Measurements from ENCODE around the gene AGXT.

Gene AGXT

GRCh38 chr2:240875228-240876034 is 6.8 kb downstream of the AGXT start:
- H3K27me3 ChIP-seq (ENCODE audit: control insufficient read depth, insufficient read depth, low read length): no peaks in the 10 kb centered on the region
- H3K36me3 ChIP-seq (ENCODE audit: control insufficient read depth, insufficient read depth, low read length): no peaks in the 10 kb centered on the region
- peaks cover 4% of the 10 kb centered on the region for H3K4me1 ChIP-seq (ENCODE audit: control insufficient read depth, insufficient read depth, low read length)
- H3K9ac ChIP-seq (ENCODE audit: low read length): no peak overlapping the region
- H3K9me3 ChIP-seq (ENCODE audit: control insufficient read depth, low read length): no peaks in the 10 kb centered on the region
- H3K4me3 ChIP-seq (ENCODE audit: low read length): no peak overlapping the region

- H3K9me3 ChIP-seq (ENCODE audit: control insufficient read depth, low read length): no peaks in the 10 kb centered on the region
- peaks cover 4% of the 10 kb centered on the region for H3K4me1 ChIP-seq (ENCODE audit: control insufficient read depth, insufficient read depth, low read length)
- H3K36me3 ChIP-seq (ENCODE audit: control insufficient read depth, insufficient read depth, low read length): no peaks in the 10 kb centered on the region
- H3K9ac ChIP-seq (ENCODE audit: low read length): no peak overlapping the region
- H3K4me3 ChIP-seq (ENCODE audit: low read length): no peak overlapping the region
- H3K27me3 ChIP-seq (ENCODE audit: control insufficient read depth, insufficient read depth, low read length): no peaks in the 10 kb centered on the region
These were observed 7.4 kb downstream of the AGXT start for GRCh38 chr2:240876035-240876474.

GRCh38 chr2:240876475-240877251 is 8.0 kb downstream of the AGXT start:
- Histone ChIP-seq H3K4me3 (ENCODE audit: low read length) (no peak overlapping the region), H3K36me3 (ENCODE audit: control insufficient read depth, insufficient read depth, low read length) (no peaks in the 10 kb centered on the region), H3K27me3 (ENCODE audit: control insufficient read depth, insufficient read depth, low read length) (no peaks in the 10 kb centered on the region), H3K4me1 (ENCODE audit: control insufficient read depth, insufficient read depth, low read length) (peaks cover 4% of the 10 kb centered on the region), H3K9me3 (ENCODE audit: control insufficient read depth, low read length) (no peaks in the 10 kb centered on the region), H3K9ac (ENCODE audit: low read length) (no peak overlapping the region)

GRCh38 chr2:240877460-240878340 is 9.1 kb downstream of the AGXT start:
- peaks cover 4% of the 10 kb centered on the region for H3K4me1 ChIP-seq (ENCODE audit: control insufficient read depth, insufficient read depth, low read length)
- H3K4me3 ChIP-seq (ENCODE audit: low read length): no peak overlapping the region
- no peaks in the 10 kb centered on the region for H3K27me3 ChIP-seq (ENCODE audit: control insufficient read depth, insufficient read depth, low read length)
- H3K9ac ChIP-seq (ENCODE audit: low read length): no peak overlapping the region
- no peaks in the 10 kb centered on the region for H3K36me3 ChIP-seq (ENCODE audit: control insufficient read depth, insufficient read depth, low read length)
- H3K9me3 ChIP-seq (ENCODE audit: control insufficient read depth, low read length): no peaks in the 10 kb centered on the region

GRCh38 chr2:240878341-240878936 is 9.8 kb downstream of the AGXT start:
- Histone ChIP-seq H3K27me3 (ENCODE audit: control insufficient read depth, insufficient read depth, low read length) (no peaks in the 10 kb centered on the region), H3K9me3 (ENCODE audit: control insufficient read depth, low read length) (no peaks in the 10 kb centered on the region), H3K9ac (ENCODE audit: low read length) (no peak overlapping the region), H3K4me3 (ENCODE audit: low read length) (no peak overlapping the region), H3K4me1 (ENCODE audit: control insufficient read depth, insufficient read depth, low read length) (peaks cover 4% of the 10 kb centered on the region), H3K36me3 (ENCODE audit: control insufficient read depth, insufficient read depth, low read length) (no peaks in the 10 kb centered on the region)

GRCh38 chr2:240879105-240879504 is 10.5 kb downstream of the AGXT start:
- H3K27me3 ChIP-seq (ENCODE audit: control insufficient read depth, insufficient read depth, low read length): no peaks in the 10 kb centered on the region
- no peak overlapping the region for H3K4me3 ChIP-seq (ENCODE audit: low read length)
- no peak overlapping the region for H3K9ac ChIP-seq (ENCODE audit: low read length)
- H3K36me3 ChIP-seq (ENCODE audit: control insufficient read depth, insufficient read depth, low read length): no peaks in the 10 kb centered on the region
- no peaks in the 10 kb centered on the region for H3K9me3 ChIP-seq (ENCODE audit: control insufficient read depth, low read length)
- H3K4me1 ChIP-seq (ENCODE audit: control insufficient read depth, insufficient read depth, low read length): peaks cover 4% of the 10 kb centered on the region

GRCh38 chr2:240881913-240882312 is 13.3 kb downstream of the AGXT start:
- Histone ChIP-seq H3K4me1 (ENCODE audit: control insufficient read depth, insufficient read depth, low read length) (no peaks in the 10 kb centered on the region), H3K9me3 (ENCODE audit: control insufficient read depth, low read length) (no peaks in the 10 kb centered on the region), H3K9ac (ENCODE audit: low read length) (no peak overlapping the region), H3K4me3 (ENCODE audit: low read length) (no peak overlapping the region), H3K27me3 (ENCODE audit: control insufficient read depth, insufficient read depth, low read length) (no peaks in the 10 kb centered on the region), H3K36me3 (ENCODE audit: control insufficient read depth, insufficient read depth, low read length) (no peaks in the 10 kb centered on the region)

GRCh38 chr2:240884221-240884620 is 15.6 kb downstream of the AGXT start:
- Histone ChIP-seq H3K4me1 (ENCODE audit: control insufficient read depth, insufficient read depth, low read length) (no peaks in the 10 kb centered on the region), H3K27me3 (ENCODE audit: control insufficient read depth, insufficient read depth, low read length) (no peaks in the 10 kb centered on the region), H3K9ac (ENCODE audit: low read length) (no peak overlapping the region), H3K4me3 (ENCODE audit: low read length) (no peak overlapping the region), H3K36me3 (ENCODE audit: control insufficient read depth, insufficient read depth, low read length) (no peaks in the 10 kb centered on the region), H3K9me3 (ENCODE audit: control insufficient read depth, low read length) (no peaks in the 10 kb centered on the region)

- H3K36me3 ChIP-seq (ENCODE audit: control insufficient read depth, insufficient read depth, low read length): no peaks in the 10 kb centered on the region
- H3K9me3 ChIP-seq (ENCODE audit: control insufficient read depth, low read length): no peaks in the 10 kb centered on the region
- no peak overlapping the region for H3K4me3 ChIP-seq (ENCODE audit: low read length)
- H3K4me1 ChIP-seq (ENCODE audit: control insufficient read depth, insufficient read depth, low read length): no peaks in the 10 kb centered on the region
- H3K9ac ChIP-seq (ENCODE audit: low read length): no peak overlapping the region
- no peaks in the 10 kb centered on the region for H3K27me3 ChIP-seq (ENCODE audit: control insufficient read depth, insufficient read depth, low read length)
These were observed 16.1 kb downstream of the AGXT start for GRCh38 chr2:240884745-240885144.

GRCh38 chr2:240885566-240885965 is 16.9 kb downstream of the AGXT start:
- Histone ChIP-seq H3K4me3 (ENCODE audit: low read length) (no peak overlapping the region), H3K9ac (ENCODE audit: low read length) (no peak overlapping the region), H3K9me3 (ENCODE audit: control insufficient read depth, low read length) (no peaks in the 10 kb centered on the region), H3K36me3 (ENCODE audit: control insufficient read depth, insufficient read depth, low read length) (no peaks in the 10 kb centered on the region), H3K27me3 (ENCODE audit: control insufficient read depth, insufficient read depth, low read length) (no peaks in the 10 kb centered on the region), H3K4me1 (ENCODE audit: control insufficient read depth, insufficient read depth, low read length) (no peaks in the 10 kb centered on the region)

GRCh38 chr2:240886023-240886565 is 17.5 kb downstream of the AGXT start:
- no peaks in the 10 kb centered on the region for H3K4me1 ChIP-seq (ENCODE audit: control insufficient read depth, insufficient read depth, low read length)
- no peaks in the 10 kb centered on the region for H3K27me3 ChIP-seq (ENCODE audit: control insufficient read depth, insufficient read depth, low read length)
- H3K4me3 ChIP-seq (ENCODE audit: low read length): no peak overlapping the region
- no peaks in the 10 kb centered on the region for H3K9me3 ChIP-seq (ENCODE audit: control insufficient read depth, low read length)
- H3K36me3 ChIP-seq (ENCODE audit: control insufficient read depth, insufficient read depth, low read length): no peaks in the 10 kb centered on the region
- H3K9ac ChIP-seq (ENCODE audit: low read length): no peak overlapping the region

Data from mucosa of stomach (tissue), 1 donor.